Skin of body (tissue), 3 donors: Measurements from ENCODE around the gene STT3A. TPM values are rescaled to one million over a fixed set of nuclear protein-coding genes. Genes with fewer than 3 reads are reported as not detected.

Source experiments
- DNase-seq: peaks from one replicate; lab custom pipeline; 2025; lab: John Stamatoyannopoulos, UW
- small RNA-seq: library from RNA; depleted of rRNA; stranded (forward); fragments of <200 nt; gene quantifications from one replicate; pipeline ENCODE3, GENCODE V24; 2014; ENCODE audit warnings: low replicate concordance
- total RNA-seq: library from RNA; depleted of rRNA; stranded (reverse); fragments of >200 nt; gene quantifications from one replicate; pipeline ENCODE4 v1.2.3, GENCODE V29; 2014

STT3A gene
- total RNA-seq, 1 donor from 2014 or later = 89.4 TPM

- DNase-seq = no peak
Observed at GRCh38 chr11:125663910-125664309, 71.3 kb downstream of the STT3A start.

GRCh38 chr11:125667151-125667550 is 74.5 kb downstream of the STT3A start:
- no peak for DNase-seq

- DNase-seq = no peak
Observed at GRCh38 chr11:125670172-125670571, 77.5 kb downstream of the STT3A start.

GRCh38 chr11:125671561-125671960 is 78.9 kb downstream of the STT3A start:
- DNase-seq = no peak

Small RNA genes within 50 kb of the gene (small RNA-seq; reads per million reads assigned to genes)
- gene RNU2-35P (0.19 reads per million), gene RNU6-1156P (not detected)

Other genes starting within 250 kb of the STT3A start
- gene FEZ1, start 96.6 kb upstream of the STT3A start, total RNA-seq = 9.2 TPM
- gene EI24, start 23.4 kb upstream of the STT3A start, total RNA-seq = 49.6 TPM
- 16.6 TPM for gene CHEK1, start 32.3 kb downstream of the STT3A start, total RNA-seq
- not detected for gene ACRV1, start 88.0 kb downstream of the STT3A start, total RNA-seq
- gene PATE1, start 153.4 kb downstream of the STT3A start, total RNA-seq = not detected
- gene PATE2, start 186.0 kb downstream of the STT3A start, total RNA-seq = not detected
- not detected for gene PATE3, start 195.3 kb downstream of the STT3A start, total RNA-seq
- gene PATE4, start 240.5 kb downstream of the STT3A start, total RNA-seq = not detected